Measurements from ENCODE around the gene NMRK1. TPM values are rescaled to one million over a fixed set of nuclear protein-coding genes. Genes with fewer than 3 reads are reported as not detected.

NMRK1 gene
- total and polyA plus RNA-seq, 2 of the 13 experiments (the other 11 are each of a cell fraction or from before 2014, with no cell fraction given), result 9.1 to 12.9 TPM

DNA sequence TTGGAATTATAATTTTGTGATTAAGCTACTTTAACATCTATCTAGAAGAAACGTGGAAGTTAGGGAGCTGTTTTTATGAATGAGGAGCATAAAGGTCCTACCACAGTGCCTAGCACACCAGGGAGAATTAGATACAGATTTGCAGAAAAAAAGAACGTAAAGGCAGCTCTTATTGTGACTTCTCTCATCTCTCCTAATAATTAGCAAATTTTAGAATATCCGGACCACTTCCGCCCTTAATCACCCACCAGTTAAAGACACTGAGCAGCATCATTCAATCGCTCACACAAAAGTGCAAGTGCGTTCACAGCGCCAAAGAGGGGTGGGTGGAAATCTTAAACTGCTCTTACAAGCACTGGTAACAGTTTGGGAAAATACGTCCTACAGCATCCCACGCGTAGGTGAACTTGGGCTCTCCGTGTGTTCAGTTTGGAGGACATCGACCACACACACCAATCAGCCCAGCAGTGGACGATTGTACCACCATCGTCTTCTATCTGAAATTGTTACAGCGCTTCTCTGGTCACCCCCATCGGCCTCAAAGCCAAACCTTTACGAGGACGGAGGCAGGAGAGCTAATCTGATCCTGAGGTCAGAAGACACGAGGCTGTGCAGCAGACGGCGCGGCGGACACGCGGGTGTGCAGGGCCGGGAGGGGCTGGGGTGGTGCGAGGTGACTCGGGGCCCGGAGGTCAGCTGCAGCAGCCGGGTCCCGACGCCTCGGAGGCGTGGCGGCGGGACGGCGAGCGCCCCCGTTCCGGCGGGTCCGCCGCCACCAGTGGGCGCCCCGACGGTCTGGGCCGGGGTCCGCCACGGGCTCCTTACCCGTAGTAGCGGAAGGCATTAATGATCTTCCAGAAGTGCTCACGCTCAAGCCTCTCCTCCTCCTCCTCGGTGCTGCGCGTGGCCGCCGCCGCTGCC is 60.5 kb downstream of the NMRK1 start (continued):
- TF ChIP-seq, protein P1, sequence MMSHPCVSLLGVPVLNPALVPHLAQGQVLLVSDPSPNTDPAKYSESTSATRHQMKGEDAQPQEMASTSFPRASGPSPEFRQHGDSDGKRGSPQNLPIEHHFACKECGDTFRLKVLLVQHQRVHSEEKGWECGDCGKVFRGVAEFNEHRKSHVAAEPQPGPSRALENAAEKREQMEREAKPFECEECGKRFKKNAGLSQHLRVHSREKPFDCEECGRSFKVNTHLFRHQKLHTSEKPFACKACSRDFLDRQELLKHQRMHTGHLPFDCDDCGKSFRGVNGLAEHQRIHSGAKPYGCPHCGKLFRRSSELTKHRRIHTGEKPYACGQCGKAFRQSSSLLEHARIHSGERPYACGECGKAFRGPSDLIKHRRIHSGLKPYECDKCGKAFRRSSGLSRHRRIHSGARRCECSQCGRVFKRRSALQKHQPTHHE (CRISPR knock-in tag; IDR thresholded peaks at IDR 0.05; ENCODE audit: borderline replicate concordance), result 0 out of 2 replicates have a peak, but pooled peaks have one; percentile 15
- TF ChIP-seq ZBTB42 (CRISPR knock-in tag; IDR thresholded peaks at IDR 0.05) (no peak), ZNF577 (CRISPR knock-in tag; IDR thresholded peaks at IDR 0.05; ENCODE audit: borderline replicate concordance, low read depth) (no peak), ATF7-NPFF (CRISPR knock-in tag; IDR thresholded peaks at IDR 0.05; ENCODE audit: low read depth) (no peak), ZNF30 (CRISPR knock-in tag; IDR thresholded peaks at IDR 0.05) (no peak), SMARCC2 (IDR thresholded peaks at IDR 0.05) (no peak), ZSCAN31 (CRISPR knock-in tag; IDR thresholded peaks at IDR 0.05; ENCODE audit: low read depth) (peak; percentile 71; the same call in 1 of the 2 replicates), SP4 (CRISPR knock-in tag; IDR thresholded peaks at IDR 0.05) (no peak), ZNF879 (CRISPR knock-in tag; IDR thresholded peaks at IDR 0.05) (no peak), SRSF9 (IDR thresholded peaks at IDR 0.05; ENCODE audit: borderline replicate concordance, insufficient read depth, low read depth, low read length, poor library complexity, severe bottlenecking) (no peak), ZNF350 (CRISPR knock-in tag; IDR thresholded peaks at IDR 0.05; ENCODE audit: borderline replicate concordance, low read depth) (no peak), MBNL3 (CRISPR knock-in tag; conservative IDR thresholded peaks at IDR 0.05) (no peak), ZNF331 (CRISPR knock-in tag; IDR thresholded peaks at IDR 0.05) (0 out of 2 replicates have a peak, but pooled peaks have one; percentile 47), NFIB (CRISPR knock-in tag; IDR thresholded peaks at IDR 0.05; ENCODE audit: borderline replicate concordance) (no peak), ZNF343 (CRISPR knock-in tag; IDR thresholded peaks at IDR 0.05) (no peak), ZNF563 (CRISPR knock-in tag; IDR thresholded peaks at IDR 0.05) (no peak; the same call in 1 of the 2 replicates), EED (CRISPR knock-in tag; IDR thresholded peaks at IDR 0.05) (0 out of 2 replicates have a peak, but pooled peaks have one; percentile 35), ZMYM4 (CRISPR knock-in tag; IDR thresholded peaks at IDR 0.05) (no peak), ZNF766 (CRISPR knock-in tag; IDR thresholded peaks at IDR 0.05; ENCODE audit: borderline replicate concordance) (no peak; the same call in 1 of the 2 replicates), ZNF251 (CRISPR knock-in tag; IDR thresholded peaks at IDR 0.05) (0 out of 2 replicates have a peak, but pooled peaks have one; percentile 33), MIER2 (CRISPR knock-in tag; IDR thresholded peaks at IDR 0.05) (no peak)
- TF ChIP-seq, protein P2, sequence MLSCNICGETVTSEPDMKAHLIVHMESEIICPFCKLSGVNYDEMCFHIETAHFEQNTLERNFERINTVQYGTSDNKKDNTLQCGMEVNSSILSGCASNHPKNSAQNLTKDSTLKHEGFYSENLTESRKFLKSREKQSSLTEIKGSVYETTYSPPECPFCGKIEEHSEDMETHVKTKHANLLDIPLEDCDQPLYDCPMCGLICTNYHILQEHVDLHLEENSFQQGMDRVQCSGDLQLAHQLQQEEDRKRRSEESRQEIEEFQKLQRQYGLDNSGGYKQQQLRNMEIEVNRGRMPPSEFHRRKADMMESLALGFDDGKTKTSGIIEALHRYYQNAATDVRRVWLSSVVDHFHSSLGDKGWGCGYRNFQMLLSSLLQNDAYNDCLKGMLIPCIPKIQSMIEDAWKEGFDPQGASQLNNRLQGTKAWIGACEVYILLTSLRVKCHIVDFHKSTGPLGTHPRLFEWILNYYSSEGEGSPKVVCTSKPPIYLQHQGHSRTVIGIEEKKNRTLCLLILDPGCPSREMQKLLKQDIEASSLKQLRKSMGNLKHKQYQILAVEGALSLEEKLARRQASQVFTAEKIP (CRISPR knock-in tag; IDR thresholded peaks at IDR 0.05; ENCODE audit: borderline replicate concordance), result no peak

Measured in HepG2 (cell line).